ENCODE results near the gene SELENOH.

SELENOH gene

GRCh38 chr11:57711414-57712255 lies 29.7 kb upstream of the SELENOH start, which contains the start of gene MED19:
Gene MED19, minus strand, starts transcription at chr11:57712215. Its CDS starts 36 bp downstream, at chr11:57712179.
- POLR2A ChIA-PET: interaction anchor here (0.5 to 1.5 kb wide), 13 partner anchors 10 to 1194 kb away, joined by 3 to 15 read pairs (median 4); partner anchors contain the start of genes CTNND1 and SELENOH
- H3K4me1 ChIP-seq (ENCODE audit: control insufficient read depth, insufficient read depth, low read length): no peaks in the 10 kb centered on the region
- TF ChIP-seq ZFP41 (tag by site-specific recombination; IDR thresholded peaks at IDR 0.05; ENCODE audit: borderline replicate concordance) (no peak), HOXD13 (CRISPR knock-in tag; IDR thresholded peaks at IDR 0.05; ENCODE audit: borderline replicate concordance) (no peak), GLIS1 (tag by site-specific recombination; IDR thresholded peaks at IDR 0.05) (peak; percentile 13; the same call in 1 of the 2 replicates), ZNF571 (tag by site-specific recombination; IDR thresholded peaks at IDR 0.05) (no peak), ZFHX2 (tag by site-specific recombination; conservative IDR thresholded peaks at IDR 0.05) (peak; percentile 46), GLIS2 (tag by site-specific recombination; IDR thresholded peaks at IDR 0.05) (0 out of 2 replicates have a peak, but pooled peaks have one; percentile 43), PRDM10 (tag by site-specific recombination; IDR thresholded peaks at IDR 0.05) (peak; percentile 96), TRIM28 (IDR thresholded peaks at IDR 0.05; ENCODE audit: borderline replicate concordance, low read length) (0 out of 2 replicates have a peak, but pooled peaks have one; percentile 6), PATZ1 (tag by site-specific recombination; IDR thresholded peaks at IDR 0.05) (peak; percentile 76), KLF1 (tag by site-specific recombination; IDR thresholded peaks at IDR 0.05) (0 out of 2 replicates have a peak, but pooled peaks have one; percentile 11), ZNF132 (tag by site-specific recombination; IDR thresholded peaks at IDR 0.05; ENCODE audit: borderline replicate concordance) (no peak), ZNF692 (tag by site-specific recombination; IDR thresholded peaks at IDR 0.05) (peak; percentile 94), ZNF529 (tag by site-specific recombination; IDR thresholded peaks at IDR 0.05; ENCODE audit: insufficient replicate concordance) (no peak), ZNF701 (tag by site-specific recombination; IDR thresholded peaks at IDR 0.05) (no peak), KLF8 (tag by site-specific recombination; IDR thresholded peaks at IDR 0.05) (peak; percentile 35), KLF9 (tag by site-specific recombination; IDR thresholded peaks at IDR 0.05; ENCODE audit: low read depth) (peak; percentile 70), ZBTB10 (tag by site-specific recombination; IDR thresholded peaks at IDR 0.05) (no peak), ZNF112 (tag by site-specific recombination; IDR thresholded peaks at IDR 0.05) (no peak), SCRT1 (tag by site-specific recombination; IDR thresholded peaks at IDR 0.05; ENCODE audit: borderline replicate concordance) (no peak), ZNF366 (tag by site-specific recombination; conservative IDR thresholded peaks at IDR 0.05) (0 out of 2 replicates have a peak, but pooled peaks have one; percentile 26), ZSCAN5A (tag by site-specific recombination; IDR thresholded peaks at IDR 0.05) (no peak), ZNF530 (tag by site-specific recombination; IDR thresholded peaks at IDR 0.05; ENCODE audit: low read depth) (no peak), BCL11A (tag by site-specific recombination; IDR thresholded peaks at IDR 0.05; ENCODE audit: low read depth) (no peak)
- TF ChIP-seq, protein P1, sequence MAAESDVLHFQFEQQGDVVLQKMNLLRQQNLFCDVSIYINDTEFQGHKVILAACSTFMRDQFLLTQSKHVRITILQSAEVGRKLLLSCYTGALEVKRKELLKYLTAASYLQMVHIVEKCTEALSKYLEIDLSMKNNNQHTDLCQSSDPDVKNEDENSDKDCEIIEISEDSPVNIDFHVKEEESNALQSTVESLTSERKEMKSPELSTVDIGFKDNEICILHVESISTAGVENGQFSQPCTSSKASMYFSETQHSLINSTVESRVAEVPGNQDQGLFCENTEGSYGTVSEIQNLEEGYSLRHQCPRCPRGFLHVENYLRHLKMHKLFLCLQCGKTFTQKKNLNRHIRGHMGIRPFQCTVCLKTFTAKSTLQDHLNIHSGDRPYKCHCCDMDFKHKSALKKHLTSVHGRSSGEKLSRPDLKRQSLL (tag by site-specific recombination; IDR thresholded peaks at IDR 0.05): peak; percentile 44; the same call in 1 of the 2 replicates

More at GRCh38 chr11:57711414-57712255, 29.7 kb upstream of the SELENOH start, which contains the start of gene MED19:
- Histone ChIP-seq H3K9me3 (ENCODE audit: control insufficient read depth, insufficient read depth, low read depth, low read length) (no peaks in the 10 kb centered on the region), H3K4me3 (ENCODE audit: low read depth, low read length) (peak within 1 kb of the TSS; percentile 97), H3K27ac (ENCODE audit: extremely low read depth, low read depth, low read length) (peak within 1 kb of the TSS; percentile 66), H3K36me3 (ENCODE audit: control insufficient read depth in 2 of 2, insufficient read depth in 1 of 2, low read length in 2 of 2) (peaks cover 0 to 28% of the 10 kb centered on the region in 2 experiments; a peak in 2 of 3 replicates)
- CTCF ChIA-PET: interaction anchor here (0.9 to 1.3 kb wide), 3 partner anchors 54 to 92 kb away, joined by 3 to 5 read pairs (median 3); no protein-coding TSS in a partner anchor

Data from HEK293 (cell line).